VCaP (cell line): ENCODE measurements around the gene DSG2.

ENCODE experiments used
- H3K27ac ChIP-seq: fragments of 450-650 bp; 2 replicates; pipeline ENCODE4 v1.5.1; 2017
- TF ChIP-seq, protein P1 (sequence below): fragments of 450-650 bp; conservative IDR thresholded peaks from 2 replicates; pipeline ENCODE4 v1.5.1; 2017; ENCODE audit warnings: mild to moderate bottlenecking, moderate library complexity

Gene DSG2

DNA sequence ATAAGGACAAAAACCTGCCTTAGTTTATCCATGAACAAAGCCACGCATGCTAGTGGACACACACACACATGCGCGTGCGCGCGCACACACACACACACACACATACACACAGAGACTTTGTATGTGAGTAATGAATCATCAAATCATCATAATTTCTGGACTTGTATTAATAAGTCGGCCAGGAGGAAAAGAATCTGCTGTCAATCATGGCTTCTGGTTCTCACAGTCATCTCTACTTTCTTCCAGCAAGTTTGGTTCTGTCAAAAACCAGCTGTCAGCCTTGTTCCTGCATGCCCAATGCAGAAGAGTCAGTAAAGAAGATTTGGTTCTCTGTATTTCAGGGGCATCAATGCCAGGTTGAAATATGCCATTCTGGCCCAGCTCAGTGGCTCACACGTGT is 92.6 kb downstream of the DSG2 start:
- H3K27ac ChIP-seq, result peak overlapping the region; percentile 64
- TF ChIP-seq, protein P1, sequence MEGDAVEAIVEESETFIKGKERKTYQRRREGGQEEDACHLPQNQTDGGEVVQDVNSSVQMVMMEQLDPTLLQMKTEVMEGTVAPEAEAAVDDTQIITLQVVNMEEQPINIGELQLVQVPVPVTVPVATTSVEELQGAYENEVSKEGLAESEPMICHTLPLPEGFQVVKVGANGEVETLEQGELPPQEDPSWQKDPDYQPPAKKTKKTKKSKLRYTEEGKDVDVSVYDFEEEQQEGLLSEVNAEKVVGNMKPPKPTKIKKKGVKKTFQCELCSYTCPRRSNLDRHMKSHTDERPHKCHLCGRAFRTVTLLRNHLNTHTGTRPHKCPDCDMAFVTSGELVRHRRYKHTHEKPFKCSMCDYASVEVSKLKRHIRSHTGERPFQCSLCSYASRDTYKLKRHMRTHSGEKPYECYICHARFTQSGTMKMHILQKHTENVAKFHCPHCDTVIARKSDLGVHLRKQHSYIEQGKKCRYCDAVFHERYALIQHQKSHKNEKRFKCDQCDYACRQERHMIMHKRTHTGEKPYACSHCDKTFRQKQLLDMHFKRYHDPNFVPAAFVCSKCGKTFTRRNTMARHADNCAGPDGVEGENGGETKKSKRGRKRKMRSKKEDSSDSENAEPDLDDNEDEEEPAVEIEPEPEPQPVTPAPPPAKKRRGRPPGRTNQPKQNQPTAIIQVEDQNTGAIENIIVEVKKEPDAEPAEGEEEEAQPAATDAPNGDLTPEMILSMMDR, result no peak

DNA sequence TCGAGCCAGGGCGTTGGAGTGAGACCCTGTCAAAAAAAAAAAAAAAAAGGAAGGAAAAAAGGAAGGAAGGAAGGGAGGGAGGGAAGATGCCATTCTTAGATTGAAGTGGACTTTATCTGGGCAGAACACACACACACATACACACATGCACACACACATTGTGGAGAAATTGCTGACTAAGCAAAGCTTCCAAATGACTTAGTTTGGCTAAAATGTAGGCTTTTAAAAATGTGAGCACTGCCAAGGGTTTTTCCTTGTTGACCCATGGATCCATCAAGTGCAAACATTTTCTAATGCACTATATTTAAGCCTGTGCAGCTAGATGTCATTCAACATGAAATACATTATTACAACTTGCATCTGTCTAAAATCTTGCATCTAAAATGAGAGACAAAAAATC is 93.1 kb downstream of the DSG2 start:
- TF ChIP-seq, protein P1, result no peak
- H3K27ac ChIP-seq, result peak overlapping the region; percentile 64

DNA sequence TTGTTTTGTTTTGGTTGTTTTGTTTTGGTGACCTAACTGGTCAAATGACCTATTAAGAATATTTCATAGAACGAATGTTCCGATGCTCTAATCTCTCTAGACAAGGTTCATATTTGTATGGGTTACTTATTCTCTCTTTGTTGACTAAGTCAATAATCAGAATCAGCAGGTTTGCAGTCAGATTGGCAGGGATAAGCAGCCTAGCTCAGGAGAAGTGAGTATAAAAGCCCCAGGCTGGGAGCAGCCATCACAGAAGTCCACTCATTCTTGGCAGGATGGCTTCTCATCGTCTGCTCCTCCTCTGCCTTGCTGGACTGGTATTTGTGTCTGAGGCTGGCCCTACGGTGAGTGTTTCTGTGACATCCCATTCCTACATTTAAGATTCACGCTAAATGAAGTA is 93.7 kb downstream of the DSG2 start, which contains the start of gene TTR:
TSS of gene TTR (plus strand) at position 250 of the 400 bp plus-strand sequence. CDS start at position 276, 26 bp downstream.
- peak within 1 kb of the TSS; percentile 64 for H3K27ac ChIP-seq
- TF ChIP-seq, protein P1, result no peak

DNA sequence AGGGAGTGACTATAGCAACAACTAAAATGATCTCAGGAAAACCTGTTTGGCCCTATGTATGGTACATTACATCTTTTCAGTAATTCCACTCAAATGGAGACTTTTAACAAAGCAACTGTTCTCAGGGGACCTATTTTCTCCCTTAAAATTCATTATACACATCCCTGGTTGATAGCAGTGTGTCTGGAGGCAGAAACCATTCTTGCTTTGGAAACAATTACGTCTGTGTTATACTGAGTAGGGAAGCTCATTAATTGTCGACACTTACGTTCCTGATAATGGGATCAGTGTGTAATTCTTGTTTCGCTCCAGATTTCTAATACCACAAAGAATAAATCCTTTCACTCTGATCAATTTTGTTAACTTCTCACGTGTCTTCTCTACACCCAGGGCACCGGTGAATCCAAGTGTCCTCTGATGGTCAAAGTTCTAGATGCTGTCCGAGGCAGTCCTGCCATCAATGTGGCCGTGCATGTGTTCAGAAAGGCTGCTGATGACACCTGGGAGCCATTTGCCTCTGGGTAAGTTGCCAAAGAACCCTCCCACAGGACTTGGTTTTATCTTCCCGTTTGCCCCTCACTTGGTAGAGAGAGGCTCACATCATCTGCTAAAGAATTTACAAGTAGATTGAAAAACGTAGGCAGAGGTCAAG is 94.7 kb downstream of the DSG2 start:
- TF ChIP-seq, protein P1, result no peak
- peak overlapping the region; percentile 64; the same call in 1 of the 2 replicates for H3K27ac ChIP-seq

DNA sequence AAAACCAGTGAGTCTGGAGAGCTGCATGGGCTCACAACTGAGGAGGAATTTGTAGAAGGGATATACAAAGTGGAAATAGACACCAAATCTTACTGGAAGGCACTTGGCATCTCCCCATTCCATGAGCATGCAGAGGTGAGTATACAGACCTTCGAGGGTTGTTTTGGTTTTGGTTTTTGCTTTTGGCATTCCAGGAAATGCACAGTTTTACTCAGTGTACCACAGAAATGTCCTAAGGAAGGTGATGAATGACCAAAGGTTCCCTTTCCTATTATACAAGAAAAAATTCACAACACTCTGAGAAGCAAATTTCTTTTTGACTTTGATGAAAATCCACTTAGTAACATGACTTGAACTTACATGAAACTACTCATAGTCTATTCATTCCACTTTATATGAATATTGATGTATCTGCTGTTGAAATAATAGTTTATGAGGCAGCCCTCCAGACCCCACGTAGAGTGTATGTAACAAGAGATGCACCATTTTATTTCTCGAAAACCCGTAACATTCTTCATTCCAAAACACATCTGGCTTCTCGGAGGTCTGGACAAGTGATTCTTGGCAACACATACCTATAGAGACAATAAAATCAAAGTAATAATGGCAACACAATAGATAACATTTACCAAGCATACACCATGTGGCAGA is 97.3 kb downstream of the DSG2 start:
- TF ChIP-seq, protein P1, result no peak

DNA sequence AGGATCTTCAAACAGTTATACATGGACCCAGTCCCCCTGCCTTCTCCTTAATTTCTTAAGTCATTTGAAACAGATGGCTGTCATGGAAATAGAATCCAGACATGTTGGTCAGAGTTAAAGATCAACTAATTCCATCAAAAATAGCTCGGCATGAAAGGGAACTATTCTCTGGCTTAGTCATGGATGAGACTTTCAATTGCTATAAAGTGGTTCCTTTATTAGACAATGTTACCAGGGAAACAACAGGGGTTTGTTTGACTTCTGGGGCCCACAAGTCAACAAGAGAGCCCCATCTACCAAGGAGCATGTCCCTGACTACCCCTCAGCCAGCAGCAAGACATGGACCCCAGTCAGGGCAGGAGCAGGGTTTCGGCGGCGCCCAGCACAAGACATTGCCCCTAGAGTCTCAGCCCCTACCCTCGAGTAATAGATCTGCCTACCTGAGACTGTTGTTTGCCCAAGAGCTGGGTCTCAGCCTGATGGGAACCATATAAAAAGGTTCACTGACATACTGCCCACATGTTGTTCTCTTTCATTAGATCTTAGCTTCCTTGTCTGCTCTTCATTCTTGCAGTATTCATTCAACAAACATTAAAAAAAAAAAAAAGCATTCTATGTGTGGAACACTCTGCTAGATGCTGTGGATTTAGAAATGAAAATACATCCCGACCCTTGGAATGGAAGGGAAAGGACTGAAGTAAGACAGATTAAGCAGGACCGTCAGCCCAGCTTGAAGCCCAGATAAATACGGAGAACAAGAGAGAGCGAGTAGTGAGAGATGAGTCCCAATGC is 98.3 kb downstream of the DSG2 start:
- no peak overlapping the region for H3K27ac ChIP-seq
- TF ChIP-seq, protein P1, result no peak

More for the DNA sequence above, 97.3 kb downstream of the DSG2 start:
- H3K27ac ChIP-seq, result no peak overlapping the region
